Adipocyte (in vitro differentiated cells): ENCODE data around the gene STK31.
A peak's percentile ranks its signal among the peaks of the same experiment; 100 is the strongest.

ENCODE experiments used
- DNase-seq: peaks from one replicate; pipeline ENCODE4 v3.0.0-alpha.2; 2015; ENCODE audit warnings: low read depth
- H3K27me3 ChIP-seq: replicated peaks from 2 replicates; pipeline ENCODE4 v1.7.0; 2013; ENCODE audit warnings: mild to moderate bottlenecking, low read length, moderate library complexity; ENCODE audit not compliant: control insufficient read depth, insufficient read depth
- H3K36me3 ChIP-seq: 2 replicates; pipeline ENCODE4 v1.7.0; 2013; ENCODE audit warnings: low read length, mild to moderate bottlenecking, moderate library complexity; ENCODE audit not compliant: control insufficient read depth, insufficient read depth, severe bottlenecking
- H3K4me1 ChIP-seq: 2 replicates; pipeline ENCODE4 v1.7.0; 2013; ENCODE audit warnings: mild to moderate bottlenecking, low read length, moderate library complexity; ENCODE audit not compliant: control insufficient read depth, insufficient read depth
- H3K4me3 ChIP-seq: 2 replicates; pipeline ENCODE4 v1.7.0; 2013; ENCODE audit warnings: mild to moderate bottlenecking, low read length, moderate library complexity
- H3K9ac ChIP-seq: 2 replicates; pipeline ENCODE4 v1.7.0; 2013; ENCODE audit warnings: mild to moderate bottlenecking, low read length, moderate library complexity
- H3K9me3 ChIP-seq: 2 replicates; pipeline ENCODE4 v1.7.0; 2013; ENCODE audit warnings: mild to moderate bottlenecking, low read length, moderate library complexity; ENCODE audit not compliant: control insufficient read depth

The STK31 gene

DNA sequence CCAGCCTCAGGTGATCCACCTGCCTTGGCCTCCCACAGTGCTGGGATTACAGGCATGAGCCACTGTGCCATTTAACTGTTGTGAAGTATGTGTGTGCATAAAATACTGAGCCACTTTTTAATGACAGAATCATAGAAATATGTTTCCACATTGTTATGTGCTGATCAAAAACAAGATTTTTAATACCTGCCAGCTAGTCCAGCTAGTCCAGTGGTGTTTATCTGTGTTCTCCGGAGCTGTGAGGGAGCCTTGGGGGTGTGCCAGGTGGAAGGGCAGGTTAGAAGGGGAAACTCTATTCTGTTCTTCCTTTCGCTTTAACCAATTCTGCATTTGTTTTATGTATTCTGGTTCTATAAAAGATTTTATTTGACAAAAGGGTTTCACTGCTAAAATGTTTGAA is 23.0 kb upstream of the STK31 start:
- Histone ChIP-seq H3K4me1 (peaks cover 4% of the 10 kb centered on the region), H3K27me3 (no peaks in the 10 kb centered on the region), H3K36me3 (peaks cover 3% of the 10 kb centered on the region), H3K9ac (no peak overlapping the region), H3K4me3 (no peak overlapping the region), H3K9me3 (no peaks in the 10 kb centered on the region)
- peak; percentile 20 for DNase-seq

DNA sequence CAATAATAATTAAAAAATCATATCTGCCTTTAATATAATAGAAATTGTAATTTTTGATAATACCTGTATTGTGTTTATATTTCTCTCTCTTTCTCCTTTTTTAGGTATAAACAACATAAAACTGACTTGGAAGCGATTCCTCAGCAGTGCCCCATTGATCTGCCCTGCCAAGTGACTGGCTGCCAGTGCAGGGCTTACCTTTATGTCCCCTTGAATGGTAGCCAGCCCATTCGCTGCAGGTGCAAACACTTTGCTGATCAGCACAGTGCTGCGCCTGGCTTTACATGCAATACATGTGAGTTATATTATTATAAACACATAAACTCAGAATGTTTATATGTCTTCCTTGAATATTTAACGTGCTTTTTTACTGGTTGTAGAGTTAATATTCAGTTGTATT is 20.9 kb upstream of the STK31 start:
- H3K9me3 ChIP-seq: no peaks in the 10 kb centered on the region
- H3K4me1 ChIP-seq: peaks cover 4% of the 10 kb centered on the region
- peaks cover 7% of the 10 kb centered on the region for H3K36me3 ChIP-seq
- no peaks in the 10 kb centered on the region for H3K27me3 ChIP-seq
- no peak overlapping the region for H3K4me3 ChIP-seq
- H3K9ac ChIP-seq: no peak overlapping the region
- no peak for DNase-seq

DNA sequence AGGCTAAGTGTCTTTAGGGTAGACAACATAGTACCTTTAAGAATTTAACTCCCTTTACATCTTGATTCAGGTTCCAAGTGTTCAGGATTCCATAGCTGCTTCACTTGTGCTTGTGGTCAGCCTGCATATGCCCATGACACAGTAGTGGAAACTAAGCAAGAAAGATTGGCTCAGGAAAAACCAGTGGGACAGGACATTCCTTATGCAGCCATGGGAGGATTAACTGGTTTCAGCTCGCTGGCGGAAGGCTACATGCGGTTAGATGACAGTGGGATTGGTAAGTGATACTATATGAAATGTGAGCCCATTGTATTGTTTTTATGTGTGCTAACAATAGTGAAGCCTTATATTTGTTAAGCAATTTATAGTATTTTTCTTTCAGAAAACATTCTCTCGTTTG is 18.7 kb upstream of the STK31 start:
- peak; percentile 30 for DNase-seq
- Histone ChIP-seq H3K4me3 (no peak overlapping the region), H3K36me3 (peaks cover 7% of the 10 kb centered on the region), H3K9ac (no peak overlapping the region), H3K9me3 (no peaks in the 10 kb centered on the region), H3K4me1 (no peaks in the 10 kb centered on the region), H3K27me3 (no peaks in the 10 kb centered on the region)

DNA sequence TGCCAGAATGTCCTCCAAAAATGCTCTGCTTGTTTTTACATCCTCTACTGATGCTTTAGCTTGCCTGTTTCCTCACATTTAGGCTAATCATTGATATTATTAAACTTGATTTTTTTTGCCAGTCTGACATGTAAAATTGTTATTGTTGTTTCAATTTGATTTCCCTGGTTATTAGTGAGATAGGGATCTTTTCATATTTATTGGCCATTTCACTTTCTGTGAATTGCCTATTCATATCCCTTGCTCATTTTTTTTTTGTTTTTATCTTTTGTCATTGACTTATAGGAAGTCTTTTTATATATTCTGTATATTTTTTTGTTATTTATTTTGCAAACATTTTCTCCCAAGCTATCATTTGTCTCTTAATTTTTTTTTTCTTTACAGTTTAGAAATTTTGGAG is 16.8 kb upstream of the STK31 start:
- no peaks in the 10 kb centered on the region for H3K9me3 ChIP-seq
- no peaks in the 10 kb centered on the region for H3K27me3 ChIP-seq
- H3K36me3 ChIP-seq: peaks cover 7% of the 10 kb centered on the region
- H3K4me1 ChIP-seq: no peaks in the 10 kb centered on the region
- no peak overlapping the region for H3K4me3 ChIP-seq
- no peak overlapping the region for H3K9ac ChIP-seq
- no peak for DNase-seq

DNA sequence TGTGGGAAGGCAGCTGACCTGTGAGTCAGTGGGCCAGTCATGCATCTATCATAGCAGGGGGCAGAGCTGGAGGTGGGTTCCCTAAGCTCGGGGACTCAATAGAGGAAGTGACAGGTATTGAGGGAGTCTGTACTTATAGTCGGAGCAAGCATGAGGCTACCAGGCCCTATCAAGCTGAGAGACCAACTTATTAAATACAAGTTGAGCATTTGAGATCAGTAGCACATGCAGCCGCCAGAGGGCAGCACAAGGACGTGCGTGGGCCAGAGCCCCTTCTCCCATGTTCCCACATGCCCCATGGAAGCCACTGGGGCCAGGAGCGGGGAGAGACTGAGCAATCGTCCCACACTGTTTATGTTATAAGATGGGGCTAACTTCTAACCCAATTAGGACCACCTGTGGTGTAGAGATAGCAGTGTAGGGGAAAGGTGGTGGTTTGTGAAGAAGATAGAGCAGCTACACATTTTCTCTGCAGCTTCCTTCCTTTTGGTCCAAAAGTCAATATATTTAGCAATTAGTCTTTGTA is 13.0 kb upstream of the STK31 start:
- H3K4me1 ChIP-seq: no peaks in the 10 kb centered on the region
- H3K9ac ChIP-seq: no peak overlapping the region
- peak; percentile 46 for DNase-seq
- H3K4me3 ChIP-seq: no peak overlapping the region
- H3K36me3 ChIP-seq: peaks cover 4% of the 10 kb centered on the region
- H3K27me3 ChIP-seq: no peaks in the 10 kb centered on the region
- no peaks in the 10 kb centered on the region for H3K9me3 ChIP-seq

DNA sequence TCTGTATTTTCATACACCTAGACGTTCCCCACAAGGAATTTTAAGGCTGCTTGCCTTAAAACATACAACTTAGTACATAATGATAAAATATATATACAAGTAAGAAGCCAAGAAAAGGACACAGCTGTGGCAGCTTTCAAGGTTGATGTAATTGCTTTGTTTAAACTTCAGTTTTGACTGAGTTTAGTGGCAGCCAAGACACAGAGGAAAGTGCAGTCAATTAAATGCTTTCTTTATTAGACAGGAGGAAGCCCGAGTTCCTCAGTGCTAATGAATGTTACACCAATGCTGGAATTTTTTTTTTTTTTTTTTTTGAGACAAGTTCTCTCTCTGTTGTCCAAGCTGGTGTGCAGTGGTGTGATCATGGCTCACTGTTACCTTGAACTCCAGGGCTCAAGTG is 11.2 kb upstream of the STK31 start:
- no peak for DNase-seq
- Histone ChIP-seq H3K9me3 (no peaks in the 10 kb centered on the region), H3K4me3 (no peak overlapping the region), H3K4me1 (no peaks in the 10 kb centered on the region), H3K9ac (no peak overlapping the region), H3K36me3 (peaks cover 11% of the 10 kb centered on the region), H3K27me3 (no peaks in the 10 kb centered on the region)

DNA sequence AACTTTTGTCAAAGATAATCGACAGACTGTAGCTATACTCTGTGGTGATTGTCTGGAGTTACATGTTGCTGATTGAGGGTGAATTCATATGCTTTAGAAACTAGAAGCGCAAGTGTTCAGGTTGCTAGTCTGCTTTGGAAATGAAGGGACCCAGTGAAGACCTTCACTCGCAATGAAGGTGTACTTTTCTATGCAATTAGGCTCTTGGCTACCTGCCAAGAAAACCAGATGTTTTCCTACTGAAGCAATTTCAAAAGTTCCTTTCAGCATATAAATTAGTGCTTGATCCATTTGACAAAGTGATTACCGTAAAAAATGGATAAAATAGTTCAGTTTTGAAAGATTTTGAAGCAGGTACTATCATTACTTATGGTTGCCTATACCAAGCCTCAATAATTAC is 10.0 kb upstream of the STK31 start:
- H3K4me3 ChIP-seq: no peak overlapping the region
- H3K4me1 ChIP-seq: no peaks in the 10 kb centered on the region
- no peak overlapping the region for H3K9ac ChIP-seq
- H3K9me3 ChIP-seq: peaks cover 6% of the 10 kb centered on the region
- H3K27me3 ChIP-seq: no peaks in the 10 kb centered on the region
- peaks cover 13% of the 10 kb centered on the region for H3K36me3 ChIP-seq
- peak; percentile 17 for DNase-seq

DNA sequence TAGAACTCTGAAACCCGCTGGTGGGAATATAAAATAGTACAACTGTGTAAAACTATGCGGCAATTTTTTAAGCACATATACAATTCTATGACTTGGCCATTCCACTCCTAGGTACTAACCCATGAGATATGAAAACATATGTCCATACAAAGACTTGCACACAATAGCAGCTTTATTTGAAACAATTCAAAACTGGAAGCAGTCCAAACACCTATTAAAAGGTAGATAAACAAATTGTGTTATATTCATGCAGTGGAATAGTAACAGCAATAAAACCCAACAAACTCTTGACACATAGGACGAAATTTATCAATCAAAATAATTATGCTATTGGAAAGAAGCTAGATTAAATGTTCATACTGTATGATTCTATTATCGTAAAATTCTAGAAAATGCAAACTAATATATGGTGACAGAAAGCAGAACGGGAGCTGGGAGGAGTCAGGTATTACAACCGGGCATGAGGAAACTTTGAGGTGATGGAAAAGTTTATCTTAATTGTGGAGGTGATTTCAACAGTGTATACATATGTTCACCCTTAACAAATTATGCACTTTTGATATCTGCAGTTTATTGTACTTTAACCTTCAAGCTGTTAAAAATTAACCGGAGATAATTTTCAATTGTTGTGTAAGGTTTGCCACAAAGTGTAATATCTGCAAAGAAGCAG is 803 bp upstream of the STK31 start:
- Histone ChIP-seq H3K4me3 (no peak overlapping the region), H3K4me1 (no peaks in the 10 kb centered on the region), H3K9ac (no peak overlapping the region), H3K27me3 (no peaks in the 10 kb centered on the region), H3K36me3 (peaks cover 9% of the 10 kb centered on the region), H3K9me3 (peaks cover 22% of the 10 kb centered on the region)
- no peak for DNase-seq

DNA sequence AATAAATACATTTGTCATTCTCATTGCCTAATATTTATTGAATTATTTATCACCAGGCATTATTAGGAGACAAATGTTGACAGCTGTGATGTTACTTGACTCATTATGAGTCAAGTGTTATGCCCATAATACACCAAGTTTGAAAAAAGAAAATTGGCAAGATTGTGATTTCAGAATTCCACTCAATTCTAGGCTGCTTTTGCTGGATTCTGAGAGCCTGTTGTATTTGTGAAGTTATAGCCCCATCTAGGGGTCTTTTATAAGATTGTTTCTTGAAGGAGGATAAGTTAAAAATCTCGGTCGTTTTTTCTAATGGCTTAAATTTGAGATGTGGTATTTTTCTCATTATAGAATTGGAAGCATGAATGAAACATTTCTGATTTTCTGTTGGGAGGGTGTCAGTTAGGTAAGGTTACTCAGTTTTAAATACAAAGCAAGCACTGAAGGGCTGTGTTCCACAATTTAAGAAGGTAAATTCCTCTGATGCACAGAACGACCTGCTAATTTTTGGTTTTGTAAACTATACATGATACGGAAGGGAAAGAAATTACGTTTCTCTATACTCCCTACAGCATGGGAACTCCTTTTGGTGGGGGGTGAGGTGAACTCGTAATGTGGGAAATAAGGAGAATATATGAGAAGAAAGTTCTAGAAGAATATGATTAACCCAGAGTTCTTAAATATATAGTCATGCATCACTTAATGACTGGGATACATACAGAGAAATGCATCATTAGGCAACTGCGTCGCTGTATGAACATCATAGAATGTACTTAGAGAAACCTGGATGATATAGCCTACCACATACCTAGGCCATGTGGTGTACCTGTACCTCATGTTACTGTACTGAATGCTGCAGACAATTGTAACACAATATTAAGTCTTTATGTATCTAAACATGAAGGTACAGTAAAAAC is 2.6 kb downstream of the STK31 start:
- Histone ChIP-seq H3K27me3 (no peaks in the 10 kb centered on the region), H3K36me3 (no peaks in the 10 kb centered on the region), H3K9me3 (no peaks in the 10 kb centered on the region), H3K4me1 (no peaks in the 10 kb centered on the region), H3K4me3 (no peak overlapping the region), H3K9ac (no peak overlapping the region)
- peak; percentile 91 for DNase-seq

DNA sequence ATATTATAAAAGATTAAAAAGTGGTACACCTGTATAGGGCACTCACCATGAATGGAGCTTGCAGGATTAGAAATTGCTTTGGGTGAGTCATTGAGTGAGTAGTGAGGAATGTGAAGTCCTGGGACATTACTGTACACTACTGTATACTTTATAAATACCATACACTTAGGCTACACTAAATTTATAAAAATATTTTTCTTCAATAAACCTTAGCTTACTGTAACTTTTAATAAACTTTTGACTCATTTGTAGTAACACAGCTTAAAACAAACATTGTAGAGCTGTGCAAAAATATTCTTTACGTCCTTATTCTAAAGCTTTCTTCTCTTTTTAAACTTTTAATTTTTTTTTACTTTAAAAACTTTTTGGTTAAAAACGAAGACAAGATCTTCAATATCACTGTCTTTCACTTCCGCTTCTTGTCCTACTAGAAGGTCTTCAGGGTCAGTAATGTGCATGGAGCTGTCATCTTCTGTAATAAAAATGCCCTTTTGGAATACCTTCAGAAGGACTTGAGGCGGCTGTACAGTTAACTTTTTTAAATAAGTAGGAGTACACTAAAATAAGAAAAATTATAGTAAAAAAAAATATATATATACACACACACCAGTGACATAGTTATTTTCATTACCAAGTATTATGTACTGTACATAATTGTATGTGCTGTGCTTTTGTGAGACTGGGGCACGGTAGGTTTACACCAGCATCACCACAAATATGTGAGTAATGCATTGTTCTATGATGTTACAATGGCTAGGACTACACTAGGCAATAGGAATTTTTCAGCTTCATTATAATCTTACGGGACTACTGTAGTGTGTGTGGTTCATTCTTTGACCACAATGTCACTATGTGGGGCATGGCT is 3.5 kb downstream of the STK31 start:
- DNase-seq: peak; percentile 80
- H3K4me1 ChIP-seq: no peaks in the 10 kb centered on the region
- no peak overlapping the region for H3K9ac ChIP-seq
- no peaks in the 10 kb centered on the region for H3K27me3 ChIP-seq
- no peak overlapping the region for H3K4me3 ChIP-seq
- H3K9me3 ChIP-seq: no peaks in the 10 kb centered on the region
- no peaks in the 10 kb centered on the region for H3K36me3 ChIP-seq

DNA sequence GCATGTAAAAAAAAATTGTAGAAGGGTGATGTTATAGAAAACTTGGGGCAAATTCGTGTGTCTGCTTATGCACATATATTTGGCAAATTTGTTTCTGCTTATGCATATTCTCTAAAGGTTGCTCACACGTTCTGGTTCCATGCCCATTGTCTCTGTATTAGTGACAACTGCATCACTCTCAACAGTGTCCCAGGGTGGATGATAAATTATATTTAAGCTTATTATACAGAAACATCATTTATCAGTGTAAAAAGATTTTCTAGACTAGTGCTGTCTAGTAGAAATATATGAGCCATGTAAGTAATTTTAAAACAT is 4.1 kb downstream of the STK31 start:
- Histone ChIP-seq H3K4me3 (no peak overlapping the region), H3K36me3 (no peaks in the 10 kb centered on the region), H3K4me1 (no peaks in the 10 kb centered on the region), H3K27me3 (no peaks in the 10 kb centered on the region), H3K9me3 (no peaks in the 10 kb centered on the region), H3K9ac (no peak overlapping the region)
- DNase-seq: no peak
